ENCODE data around the gene GPR137. TPM values are rescaled to one million over a fixed set of nuclear protein-coding genes. Genes with fewer than 3 reads are reported as not detected.

The GPR137 gene
- total and polyA plus RNA-seq, 7 experiments from 2014 or later: 4.9 to 45.9 (median 30.8) TPM

DNA sequence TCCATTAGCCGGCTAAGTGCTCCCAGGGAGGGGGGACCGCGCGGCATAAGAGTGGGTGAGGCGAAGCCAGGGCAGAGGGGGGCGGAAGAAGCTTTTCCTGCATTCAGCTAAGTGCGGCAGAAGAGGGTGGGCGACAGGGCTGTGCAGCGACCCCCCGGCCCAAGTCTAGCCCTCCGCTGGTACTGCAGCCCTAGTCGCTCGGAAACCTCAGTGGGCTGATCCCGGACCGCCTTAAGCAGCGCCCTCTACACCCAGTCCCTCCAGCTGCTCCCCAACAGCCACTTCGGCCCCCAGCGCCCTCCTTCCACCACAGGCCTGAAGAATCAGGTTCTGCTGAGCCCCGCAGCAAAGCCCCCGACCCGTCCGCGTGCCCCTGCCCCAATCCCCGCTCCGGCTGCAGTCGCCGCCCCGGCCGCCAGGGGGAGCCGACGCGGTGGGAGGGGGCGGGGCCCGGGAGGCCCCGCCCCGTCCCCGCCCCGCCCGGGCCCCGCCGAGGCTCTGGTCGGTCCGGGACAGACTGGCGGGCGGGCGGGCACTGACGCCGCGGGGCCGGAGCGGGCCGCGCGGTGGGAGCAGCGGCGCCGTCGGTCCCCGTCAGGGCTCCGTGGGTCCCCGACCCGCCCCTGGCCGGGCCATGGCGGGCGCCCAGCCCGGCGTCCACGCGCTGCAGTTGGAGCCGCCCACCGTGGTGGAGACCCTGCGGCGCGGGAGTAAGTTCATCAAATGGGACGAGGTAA lies 34.5 kb upstream of the GPR137 start, which contains the start of gene PLCB3:
Gene PLCB3 (plus strand): TSS at position 515 of the 737 bp plus-strand sequence. CDS start 120 bp downstream, at position 635.
- Histone ChIP-seq H3K4me3 (ENCODE audit: low read length) (peak within 1 kb of the TSS; percentile 69), H3K27me3 (ENCODE audit: control insufficient read depth in 2 of 2, insufficient read depth in 2 of 2, low read length in 2 of 2) (no peaks in the 10 kb centered on the region), H3K36me3 (ENCODE audit: control insufficient read depth in 2 of 3, insufficient read depth in 3 of 3, low read length in 3 of 3) (no peaks in the 10 kb centered on the region), H3K9me3 (ENCODE audit: control insufficient read depth in 2 of 3, low read length in 3 of 3) (no peaks in the 10 kb centered on the region), H3K27ac (ENCODE audit: low read depth, low read length) (peak within 1 kb of the TSS; percentile 59), H3K4me1 (ENCODE audit: control insufficient read depth in 2 of 2, insufficient read depth in 2 of 2, low read length in 2 of 2) (peaks cover 13 to 16% of the 10 kb centered on the region in 2 donors)
- peaks cover 7 to 41% (median 14%) of the 10 kb centered on the region in 7 donors for H3K4me1 Mint-ChIP-seq
- H3K36me3 Mint-ChIP-seq: no peaks in the 10 kb centered on the region
- peak; percentile 30 to 81 (median 57) for DNase-seq
- intact Hi-C loops (cut with micrococcal nuclease): loop anchor here (1.0 kb wide), 5 partner anchors 10 to 50 kb away; partner anchors contain the start of genes FKBP2 (in 1 of the 2) and GPR137 (in 1 of the 2)
- peaks cover 0 to 3% (median 0%) of the 10 kb centered on the region in 5 donors for H3K27me3 Mint-ChIP-seq
- ChIA-PET POLR2A (interaction anchor here (0.7 to 12.3 kb wide), 6 partner anchors 8 to 46 kb away, joined by 3 to 154 read pairs (median 9); partner anchors contain the start of genes FERMT3, NUDT22 and TRPT1), CTCF (interaction anchor here (1.1 to 3.7 kb wide), 7 partner anchors 10 to 53 kb away, joined by 3 to 31 read pairs (median 8); partner anchors contain the start of genes FERMT3 and FKBP2)
- peak; percentile 83 for ATAC-seq
- H3K27ac Mint-ChIP-seq: peak within 1 kb of the TSS in 7 of 9 donors; percentile 26 to 84 (median 71)
- H3K4me3 Mint-ChIP-seq: peak within 1 kb of the TSS; percentile 81 to 96 (median 88)
- peaks cover 0 to 2% (median 0%) of the 10 kb centered on the region in 11 donors for H3K9me3 Mint-ChIP-seq

GRCh38 chr11:64251753-64252002 lies 34.0 kb upstream of the GPR137 start:
- intact Hi-C loops (cut with micrococcal nuclease): loop anchor here (1.0 kb wide), 5 partner anchors 10 to 50 kb away; partner anchors contain the start of genes FKBP2 (in 1 of the 2) and GPR137 (in 1 of the 2)
- Mint-ChIP-seq H3K9me3 (peaks cover 0 to 2% (median 0%) of the 10 kb centered on the region in 11 donors), H3K36me3 (no peaks in the 10 kb centered on the region), H3K27me3 (peaks cover 0 to 3% (median 0%) of the 10 kb centered on the region in 5 donors), H3K27ac (peak overlapping the region in 4 of 9 donors; percentile 71 to 84 (median 74)), H3K4me1 (peaks cover 7 to 41% (median 14%) of the 10 kb centered on the region in 7 donors), H3K4me3 (peak overlapping the region; percentile 81 to 96 (median 86))
- H3K27me3 ChIP-seq (ENCODE audit: control insufficient read depth in 2 of 2, insufficient read depth in 2 of 2, low read length in 2 of 2): no peaks in the 10 kb centered on the region
- CTCF ChIA-PET: interaction anchor here (0.6 to 3.7 kb wide), 6 partner anchors 10 to 317 kb away, joined by 3 to 31 read pairs (median 8); partner anchors contain the start of genes FERMT3 and FKBP2
- POLR2A ChIA-PET: interaction anchor here (0.7 to 12.3 kb wide), 9 partner anchors 8 to 886 kb away, joined by 3 to 154 read pairs (median 4); partner anchors contain the start of genes BAD, FERMT3, GPR137 and NUDT22
- H3K4me1 ChIP-seq (ENCODE audit: control insufficient read depth in 2 of 2, insufficient read depth in 2 of 2, low read length in 2 of 2): peaks cover 13 to 16% of the 10 kb centered on the region in 2 donors
- H3K4me3 ChIP-seq (ENCODE audit: low read length): peak overlapping the region; percentile 69
- ATAC-seq (peak; percentile 1), DNase-seq (peak in 1 of 9 donors; percentile 22)
- H3K36me3 ChIP-seq (ENCODE audit: control insufficient read depth in 2 of 3, insufficient read depth in 3 of 3, low read length in 3 of 3): no peaks in the 10 kb centered on the region
- H3K9me3 ChIP-seq (ENCODE audit: control insufficient read depth in 2 of 3, low read length in 3 of 3): no peaks in the 10 kb centered on the region
- H3K27ac ChIP-seq (ENCODE audit: low read depth, low read length): peak overlapping the region; percentile 59

DNA sequence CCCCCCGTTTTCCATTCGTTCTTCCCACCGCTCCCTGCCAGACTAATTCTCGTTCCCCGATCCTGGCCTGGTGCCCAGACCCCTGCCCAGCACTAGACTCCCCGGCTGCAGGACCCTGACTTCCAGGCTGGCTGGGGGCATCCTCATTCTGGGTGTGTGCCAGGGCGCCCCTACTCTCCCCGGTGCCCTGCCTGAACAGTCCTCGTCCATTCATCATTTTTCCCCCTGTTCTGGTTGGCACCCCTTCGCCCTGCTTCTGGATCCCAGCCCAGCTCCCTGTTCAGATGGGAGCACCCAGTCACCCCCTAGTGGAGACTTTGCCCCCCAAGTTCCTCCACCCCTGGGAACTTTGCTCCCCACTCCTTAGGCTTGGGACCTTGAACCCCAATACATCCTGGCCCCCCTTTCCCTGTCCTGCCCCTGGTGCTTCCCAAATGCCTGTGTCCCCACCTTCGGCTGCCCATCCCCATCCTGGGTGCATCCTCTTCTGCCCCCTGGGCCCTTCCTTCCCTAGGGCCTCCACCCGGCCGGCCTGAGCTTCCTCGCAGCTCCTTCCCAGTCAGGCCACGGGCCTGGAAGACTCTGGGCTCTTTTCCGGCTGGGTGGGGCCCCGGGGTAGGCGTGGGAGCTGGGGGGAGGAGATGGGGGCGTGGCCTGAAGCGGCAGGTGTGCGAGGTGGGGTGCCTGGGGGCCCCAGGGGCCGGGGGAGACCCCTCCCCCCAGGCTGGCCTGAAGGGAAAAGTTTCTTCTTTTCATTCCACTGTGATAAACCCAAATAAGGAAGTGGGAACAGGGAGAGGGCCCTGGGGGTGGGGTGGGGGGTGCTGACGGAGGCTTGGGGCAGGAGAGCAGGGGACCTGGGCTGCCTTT lies 33.4 kb upstream of the GPR137 start:
- ATAC-seq (no peak), DNase-seq (peak in 1 of 9 donors; percentile 47)
- Mint-ChIP-seq H3K9me3 (peaks cover 0 to 2% (median 0%) of the 10 kb centered on the region in 11 donors), H3K27me3 (peaks cover 0 to 3% (median 0%) of the 10 kb centered on the region in 5 donors), H3K36me3 (no peaks in the 10 kb centered on the region), H3K4me1 (peaks cover 7 to 41% (median 14%) of the 10 kb centered on the region in 7 donors), H3K27ac (peak overlapping the region in 7 of 9 donors; percentile 19 to 84 (median 71)), H3K4me3 (peak overlapping the region; percentile 81 to 96 (median 86))
- Histone ChIP-seq H3K4me3 (ENCODE audit: low read length) (peak overlapping the region; percentile 69), H3K27ac (ENCODE audit: low read depth, low read length) (peak overlapping the region; percentile 59), H3K36me3 (ENCODE audit: control insufficient read depth in 2 of 3, insufficient read depth in 3 of 3, low read length in 3 of 3) (no peaks in the 10 kb centered on the region), H3K27me3 (ENCODE audit: control insufficient read depth in 2 of 2, insufficient read depth in 2 of 2, low read length in 2 of 2) (no peaks in the 10 kb centered on the region), H3K4me1 (ENCODE audit: control insufficient read depth in 2 of 2, insufficient read depth in 2 of 2, low read length in 2 of 2) (peaks cover 9 to 12% of the 10 kb centered on the region in 2 donors), H3K9me3 (ENCODE audit: control insufficient read depth in 2 of 3, low read length in 3 of 3) (no peaks in the 10 kb centered on the region)
- ChIA-PET POLR2A (interaction anchor here (0.5 to 12.3 kb wide), 10 partner anchors 8 to 886 kb away, joined by 3 to 154 read pairs (median 4); partner anchors contain the start of genes BAD, FERMT3, GPR137 and NUDT22), CTCF (interaction anchor here (0.5 to 3.7 kb wide), 7 partner anchors 11 to 318 kb away, joined by 3 to 31 read pairs (median 8); partner anchors contain the start of genes FERMT3 and FKBP2)
- intact Hi-C loops (cut with micrococcal nuclease): no loop called here

GRCh38 chr11:64253043-64253442 lies 32.6 kb upstream of the GPR137 start:
- POLR2A ChIA-PET: interaction anchor here (12.3 kb wide), 1 partner anchor 16 kb away, joined by 154 read pairs; no protein-coding TSS in a partner anchor
- H3K9me3 Mint-ChIP-seq: peaks cover 0 to 2% (median 0%) of the 10 kb centered on the region in 11 donors

GRCh38 chr11:64253481-64253880 lies 32.2 kb upstream of the GPR137 start:
- ATAC-seq: no peak

More at GRCh38 chr11:64253043-64253442, 32.6 kb upstream of the GPR137 start:
- Histone ChIP-seq H3K27me3 (ENCODE audit: control insufficient read depth in 2 of 2, insufficient read depth in 2 of 2, low read length in 2 of 2) (no peaks in the 10 kb centered on the region), H3K27ac (ENCODE audit: low read depth, low read length) (no peak overlapping the region), H3K9me3 (ENCODE audit: control insufficient read depth in 2 of 3, low read length in 3 of 3) (no peaks in the 10 kb centered on the region), H3K4me3 (ENCODE audit: low read length) (no peak overlapping the region), H3K4me1 (ENCODE audit: control insufficient read depth in 2 of 2, insufficient read depth in 2 of 2, low read length in 2 of 2) (peaks cover 9 to 12% of the 10 kb centered on the region in 2 donors), H3K36me3 (ENCODE audit: control insufficient read depth in 2 of 3, insufficient read depth in 3 of 3, low read length in 3 of 3) (no peaks in the 10 kb centered on the region)
- peaks cover 0 to 3% (median 0%) of the 10 kb centered on the region in 5 donors for H3K27me3 Mint-ChIP-seq
- H3K27ac Mint-ChIP-seq: no peak overlapping the region
- no peak for ATAC-seq
- intact Hi-C loops (cut with micrococcal nuclease): no loop called here
- H3K4me1 Mint-ChIP-seq: peaks cover 2 to 37% (median 12%) of the 10 kb centered on the region in 7 donors
- no peaks in the 10 kb centered on the region for H3K36me3 Mint-ChIP-seq
- peak overlapping the region in 6 of 10 donors; percentile 14 to 91 (median 33) for H3K4me3 Mint-ChIP-seq
- no peak for DNase-seq
- CTCF ChIA-PET: interaction anchor here (3.7 kb wide), 1 partner anchor 47 kb away, joined by 31 read pairs; the partner anchor contains the start of gene FERMT3

More at GRCh38 chr11:64253481-64253880, 32.2 kb upstream of the GPR137 start:
- no peaks in the 10 kb centered on the region for H3K9me3 ChIP-seq (ENCODE audit: control insufficient read depth in 2 of 3, low read length in 3 of 3)
- H3K4me3 ChIP-seq (ENCODE audit: low read length): no peak overlapping the region
- Mint-ChIP-seq H3K27me3 (peaks cover 0 to 3% (median 0%) of the 10 kb centered on the region in 5 donors), H3K4me1 (peaks cover 0 to 36% (median 11%) of the 10 kb centered on the region in 7 donors), H3K4me3 (peak overlapping the region in 5 of 10 donors; percentile 14 to 91 (median 21)), H3K27ac (no peak overlapping the region), H3K36me3 (no peaks in the 10 kb centered on the region), H3K9me3 (peaks cover 0 to 2% (median 0%) of the 10 kb centered on the region in 11 donors)
- H3K27me3 ChIP-seq (ENCODE audit: control insufficient read depth in 2 of 2, insufficient read depth in 2 of 2, low read length in 2 of 2): no peaks in the 10 kb centered on the region
- POLR2A ChIA-PET: no interaction called here
- intact Hi-C loops (cut with micrococcal nuclease): no loop called here
- H3K4me1 ChIP-seq (ENCODE audit: control insufficient read depth in 2 of 2, insufficient read depth in 2 of 2, low read length in 2 of 2): peaks cover 9 to 12% of the 10 kb centered on the region in 2 donors
- no peak overlapping the region for H3K27ac ChIP-seq (ENCODE audit: low read depth, low read length)
- H3K36me3 ChIP-seq (ENCODE audit: control insufficient read depth in 2 of 3, insufficient read depth in 3 of 3, low read length in 3 of 3): peaks cover 0 to 2% (median 0%) of the 10 kb centered on the region in 3 experiments
- CTCF ChIA-PET: interaction anchor here (1.0 kb wide), 1 partner anchor 49 kb away, joined by 3 read pairs; no protein-coding TSS in a partner anchor
- no peak for DNase-seq
